ENCODE data around the gene ERVH48-1.
"Not testable (repeated sequence)": the region's sequence is repeated elsewhere in the genome, so short reads cannot be mapped to it uniquely, and the experiment has no call there.

Gene ERVH48-1

DNA sequence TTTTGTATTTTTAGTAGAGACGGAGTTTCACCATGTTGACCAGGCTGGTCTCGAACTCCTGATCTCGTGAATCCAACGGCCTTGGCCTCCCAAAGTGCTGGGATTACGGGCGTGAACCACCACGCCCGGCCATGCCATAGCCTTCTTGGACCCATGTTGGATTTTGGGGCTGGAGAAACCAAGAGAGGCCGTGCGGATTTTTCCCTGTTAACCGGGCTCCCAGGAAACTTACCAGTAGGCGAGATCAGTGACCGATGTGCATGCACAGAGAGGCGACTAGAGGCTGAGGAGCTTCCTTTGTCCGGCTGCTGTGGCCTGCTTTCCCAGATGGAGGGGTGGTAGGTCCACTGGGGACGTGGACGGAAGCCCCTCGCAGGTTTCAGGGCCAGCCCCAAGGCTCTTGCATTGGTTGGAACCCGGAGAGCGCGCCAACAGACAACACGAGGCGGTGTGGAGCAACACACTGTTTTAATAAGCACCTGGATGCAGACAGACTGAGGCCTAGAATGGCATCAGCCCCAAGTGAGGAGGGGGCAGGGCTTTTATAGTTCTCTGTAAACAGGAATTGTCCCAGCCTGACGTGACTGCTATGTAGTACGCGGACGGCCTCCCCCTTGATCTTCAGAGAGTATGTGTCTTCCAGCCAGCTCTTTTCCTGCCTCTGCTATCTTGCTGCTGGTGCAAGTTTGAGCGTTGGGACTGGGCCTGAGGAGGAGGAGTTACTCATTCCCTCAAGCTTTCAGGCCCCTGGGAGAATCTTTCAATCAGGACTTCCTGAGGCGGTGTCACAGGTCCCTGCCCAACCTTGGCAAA, at the start of gene ERVH48-1:
ERVH48-1 (minus strand) TSS at position 517 of the 813 bp plus-strand sequence. CDS start 6,624 bp downstream, outside the sequence.
- DNase-seq: no peak

DNA sequence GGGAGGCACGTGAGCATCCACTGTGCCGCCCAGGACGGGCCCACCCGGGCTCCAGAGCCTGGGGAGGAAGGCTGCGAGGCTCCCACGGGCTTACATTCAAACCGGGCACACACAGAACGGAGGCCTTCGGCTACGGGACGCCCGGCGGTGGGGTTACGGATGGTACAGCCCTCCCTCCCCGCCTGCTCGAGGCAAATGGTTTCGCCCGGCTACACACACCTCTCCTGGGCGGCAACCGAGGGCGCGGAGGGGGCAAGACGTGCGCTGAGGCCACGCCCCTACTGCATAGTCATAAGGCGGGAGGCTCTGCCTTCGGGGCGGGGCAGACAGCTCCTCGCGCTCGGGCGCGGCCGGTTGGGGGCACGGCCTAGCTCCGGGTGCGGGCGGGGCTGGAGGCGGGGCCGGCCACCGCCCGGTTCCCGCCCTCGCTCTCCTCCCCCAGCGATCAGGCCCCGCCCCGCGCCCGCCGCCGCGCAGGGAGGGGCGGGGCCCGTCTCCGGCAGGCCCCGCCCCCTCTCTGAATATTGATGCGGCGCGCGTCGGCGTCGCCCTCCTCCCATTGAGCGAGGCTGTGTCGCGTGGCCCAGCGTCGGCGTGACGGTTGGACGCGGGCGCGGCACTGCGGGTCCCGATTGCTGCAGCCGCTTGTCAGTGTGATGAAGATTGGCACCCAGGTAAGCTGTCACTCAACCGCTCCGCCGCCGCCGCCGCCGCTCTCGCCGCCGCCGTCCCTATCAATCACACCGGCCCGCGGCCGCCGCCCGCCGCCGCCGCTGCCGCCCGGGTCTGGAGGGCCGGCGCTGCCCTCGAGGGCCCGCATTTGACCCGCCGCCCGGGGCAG, 48.8 kb upstream of the ERVH48-1 start, which contains the start of gene PKNOX1:
PKNOX1 (plus strand) TSS at position 572 of the 841 bp plus-strand sequence. CDS start 29,820 bp downstream, outside the sequence.
- peak; percentile 98 for DNase-seq

DNA sequence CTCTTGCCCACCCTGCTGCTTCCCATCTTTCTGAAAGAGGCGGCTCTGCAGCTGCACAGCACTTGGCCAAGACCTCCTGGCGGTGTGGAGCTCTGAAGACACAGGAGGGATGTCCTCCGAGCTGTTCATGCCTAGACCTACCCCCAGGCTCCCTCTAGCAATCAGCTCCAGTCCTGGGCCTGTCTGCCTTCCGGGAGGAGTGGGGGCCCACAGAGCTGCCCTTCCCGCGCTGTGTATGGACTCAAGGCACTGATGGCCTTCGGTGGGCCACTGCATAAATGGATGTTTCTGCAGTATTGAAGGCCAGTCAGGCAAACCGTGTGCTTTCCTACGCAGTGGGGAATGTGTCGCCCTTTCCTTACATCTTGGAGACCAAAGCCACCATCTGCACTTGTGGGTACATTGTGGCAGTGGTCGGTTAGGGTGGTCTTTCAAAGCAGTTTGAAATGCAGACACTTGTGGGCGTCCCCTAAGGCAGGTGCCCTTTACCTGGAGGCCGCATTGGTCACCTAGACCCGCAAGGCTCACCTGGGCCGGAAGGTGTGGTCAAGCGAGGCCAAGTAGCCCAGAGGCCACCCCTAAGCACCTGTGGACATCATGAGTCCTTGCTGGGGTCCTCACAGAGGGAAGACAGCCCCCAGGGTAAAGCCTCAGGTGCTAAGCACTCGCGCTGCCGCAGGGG, 48.0 kb upstream of the ERVH48-1 start:
- DNase-seq: no peak

DNA sequence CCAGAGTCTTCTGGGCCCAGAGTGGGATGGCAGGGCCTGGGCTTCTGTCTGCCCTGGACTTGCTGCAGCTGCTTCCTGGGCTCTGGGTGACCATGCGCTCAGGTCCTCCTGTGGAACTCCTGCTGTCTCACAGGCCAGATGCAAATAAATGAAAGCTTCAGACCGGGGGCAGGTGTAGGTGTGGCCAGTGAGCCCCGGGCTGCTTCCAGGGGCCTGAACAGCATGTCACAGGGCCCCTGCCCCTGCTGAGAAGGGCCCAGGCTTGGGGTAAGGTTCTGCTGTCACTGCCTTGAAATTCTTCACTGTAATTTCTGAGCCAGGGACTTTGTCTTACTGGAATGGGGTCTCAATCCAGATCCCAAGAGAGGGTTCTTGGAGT, 46.5 kb upstream of the ERVH48-1 start:
- DNase-seq: no peak

DNA sequence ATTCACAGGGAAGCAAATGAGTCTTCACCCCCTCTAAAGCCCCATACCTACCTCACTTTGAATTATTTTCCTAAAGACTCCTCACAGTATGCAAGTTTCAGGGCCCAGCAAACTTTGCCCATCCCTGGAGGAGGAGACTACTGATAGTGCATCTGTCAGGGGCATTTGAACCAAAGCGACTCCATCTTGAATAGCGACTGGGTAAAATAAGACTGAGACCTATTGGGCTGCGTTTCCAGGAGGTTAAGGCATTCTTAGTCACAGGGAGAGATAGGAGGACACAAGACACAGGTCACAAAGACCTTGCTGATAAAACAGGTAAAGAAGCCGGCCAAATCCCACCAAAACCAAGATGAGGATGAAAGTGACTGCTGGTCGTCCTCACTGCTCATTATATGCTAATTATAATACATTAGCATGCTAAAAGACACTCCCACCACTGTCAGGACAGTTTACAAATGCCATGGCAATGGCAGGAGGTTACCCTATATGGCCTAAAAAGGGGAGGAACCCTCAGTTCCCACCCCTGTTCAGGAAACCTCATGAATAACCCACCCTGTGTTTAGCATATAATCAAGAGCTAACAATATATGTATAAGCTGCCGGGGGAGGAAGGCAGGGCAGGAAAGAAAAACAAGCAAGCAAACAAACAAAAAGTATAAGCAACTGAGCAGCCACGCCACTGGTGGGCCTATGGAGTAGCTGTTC, 45.7 kb upstream of the ERVH48-1 start:
- DNase-seq: no peak

DNA sequence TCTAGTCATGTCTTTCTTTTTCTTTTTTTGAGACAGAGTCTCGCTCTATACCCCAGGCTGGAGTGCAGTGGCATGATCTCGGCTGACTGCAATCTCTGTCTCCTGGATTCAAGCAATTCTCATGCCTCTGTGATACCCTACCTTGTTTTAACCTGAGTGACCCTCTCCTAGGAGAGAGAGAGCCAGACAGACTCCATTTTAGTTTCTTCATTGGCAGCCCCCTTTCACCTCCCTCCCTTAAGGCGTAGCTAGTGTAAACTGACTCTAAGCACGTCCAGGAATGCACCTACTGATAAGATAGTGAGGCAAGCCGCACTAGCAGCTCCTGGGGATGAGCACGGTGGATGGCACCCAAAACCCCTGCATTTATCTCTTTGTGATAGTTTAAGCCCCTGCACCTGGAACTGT, 43.8 kb upstream of the ERVH48-1 start:
- DNase-seq: no peak

DNA sequence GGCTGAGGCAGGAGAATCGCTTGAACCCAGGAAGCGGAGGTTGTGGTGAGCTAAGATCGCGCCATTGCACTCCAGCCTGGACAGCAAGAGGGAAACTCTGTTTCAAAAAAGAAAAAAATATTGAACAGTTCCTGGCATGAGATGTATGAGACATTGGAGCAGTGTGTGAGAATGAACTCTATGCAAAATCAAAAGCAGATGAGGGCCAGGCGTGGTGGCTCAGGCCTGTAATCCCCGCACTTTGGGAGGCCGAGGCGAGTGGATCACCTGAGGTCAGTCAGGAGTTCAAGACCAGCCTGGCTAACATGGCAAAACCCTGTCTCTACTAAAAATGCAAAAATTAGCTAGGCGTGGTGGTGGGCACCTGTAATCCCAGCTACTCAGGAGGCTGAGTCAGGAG, 42.2 kb upstream of the ERVH48-1 start:
- DNase-seq: not testable (repeated sequence)

DNA sequence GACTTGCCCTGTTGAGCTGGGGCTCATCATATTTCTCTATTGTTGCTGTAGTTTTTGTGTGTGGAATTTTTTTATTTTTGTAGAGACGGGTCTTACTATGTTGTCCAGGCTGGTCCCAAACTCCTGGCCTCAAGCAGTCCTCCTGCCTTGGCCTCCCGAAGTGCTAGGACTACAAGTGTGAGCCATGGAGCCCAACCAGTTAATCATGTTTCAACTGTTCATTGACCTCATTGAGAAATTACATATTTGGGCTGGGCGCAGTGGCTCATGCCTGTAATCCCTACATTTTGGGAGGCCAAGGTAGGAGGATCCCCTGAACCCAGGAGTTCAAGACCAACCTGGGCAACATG, 39.8 kb upstream of the ERVH48-1 start:
- no peak for DNase-seq

DNA sequence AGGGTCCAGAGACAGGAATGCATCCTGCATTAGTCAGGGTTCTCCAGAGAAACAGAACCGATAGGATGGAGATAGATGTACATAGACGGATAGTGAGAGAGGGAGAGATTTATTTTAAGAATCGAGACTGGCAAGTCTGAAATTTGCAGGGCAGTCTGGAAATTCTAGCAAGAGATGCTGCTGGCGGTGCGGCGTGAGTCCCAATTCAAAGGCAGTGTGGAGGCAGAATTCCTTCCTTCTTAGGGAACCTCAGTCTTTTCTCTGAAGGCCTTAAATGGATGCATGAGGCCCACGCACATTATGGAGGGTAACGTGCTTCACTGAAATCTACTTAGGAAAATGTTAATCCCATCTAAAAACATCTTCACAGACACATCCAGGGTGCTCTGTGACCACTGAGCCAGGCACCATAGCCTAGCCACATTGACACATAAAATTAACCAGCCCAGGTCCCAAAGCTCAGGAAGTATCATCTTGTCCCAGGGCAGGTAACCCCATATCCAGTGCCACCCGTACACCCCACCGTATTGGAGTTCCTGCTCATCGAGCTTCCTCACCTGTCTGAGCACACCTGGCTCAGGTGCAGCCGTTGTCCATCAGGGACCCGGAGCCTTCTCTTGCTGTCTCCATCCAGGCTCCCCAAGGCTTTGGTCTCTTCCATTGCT, 39.2 kb upstream of the ERVH48-1 start:
- no peak for DNase-seq

DNA sequence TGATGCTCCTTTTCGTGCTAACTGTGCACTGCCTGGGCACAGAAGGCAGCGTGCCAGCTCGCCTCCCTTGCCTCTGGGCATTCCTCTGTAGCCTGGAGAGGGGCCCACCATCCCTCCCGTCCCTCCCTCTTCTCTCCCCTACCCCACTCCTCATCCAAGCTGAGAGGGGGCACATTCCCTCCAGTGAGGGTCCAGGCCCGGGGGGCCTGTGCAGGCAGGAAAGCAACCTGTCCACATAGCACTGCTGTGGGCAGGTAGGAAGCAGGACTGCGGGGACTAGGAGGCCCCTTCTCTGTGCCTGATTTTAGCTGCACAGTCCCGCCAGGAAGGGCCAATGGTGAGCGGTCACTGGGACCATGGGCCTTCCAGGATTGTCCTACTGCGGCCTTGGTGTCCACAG, 38.7 kb upstream of the ERVH48-1 start:
- DNase-seq: no peak

DNA sequence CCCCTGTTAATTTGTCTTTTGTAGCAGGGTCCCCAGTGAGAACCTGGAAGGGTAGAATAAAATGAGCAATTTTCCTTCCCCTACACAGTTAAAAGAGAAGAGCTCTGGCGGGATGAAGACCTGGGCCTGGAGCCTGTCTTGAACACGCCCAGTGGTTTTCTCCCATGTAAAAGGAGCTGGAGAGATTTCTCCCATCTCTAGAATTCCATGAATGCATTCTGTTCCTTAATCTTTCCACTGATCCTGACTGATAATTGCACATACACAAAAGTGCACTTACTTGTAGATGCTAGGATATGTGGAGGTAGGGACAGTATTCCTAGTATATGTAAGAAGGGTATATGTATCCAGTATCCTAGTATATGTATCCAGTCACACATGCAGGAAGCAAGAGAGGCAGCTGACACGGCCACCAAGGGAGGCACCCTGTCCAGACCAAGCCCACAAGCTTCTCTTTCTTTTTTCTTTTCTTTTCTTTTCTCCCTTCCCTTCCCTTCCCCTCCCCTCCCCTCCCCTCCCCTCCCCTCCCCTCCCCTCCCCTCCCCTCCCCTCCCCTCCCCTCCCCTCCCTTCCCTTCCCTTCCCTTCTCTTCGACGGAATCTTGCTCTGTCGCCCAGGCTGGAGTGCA, 37.1 kb upstream of the ERVH48-1 start:
- no peak for DNase-seq

DNA sequence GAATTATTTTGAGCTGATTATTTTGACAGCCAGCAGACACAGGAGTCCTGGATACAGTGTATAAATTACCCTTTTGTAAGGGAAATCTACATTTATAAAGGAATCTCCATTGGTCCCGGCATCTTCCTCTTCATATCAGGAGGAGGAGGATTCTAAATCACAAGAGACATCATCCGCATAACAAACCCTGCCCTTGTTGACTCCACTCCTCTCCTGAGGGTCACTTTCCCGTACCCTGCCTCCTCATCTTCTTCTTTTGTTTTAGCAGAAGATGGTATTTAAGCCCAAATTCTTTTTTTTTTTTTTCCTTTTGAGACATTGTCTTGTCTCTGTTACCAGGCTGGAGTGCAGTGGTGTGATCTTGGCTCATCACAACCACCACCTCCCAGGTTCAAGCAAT, 34.3 kb upstream of the ERVH48-1 start:
- DNase-seq: no peak

DNA sequence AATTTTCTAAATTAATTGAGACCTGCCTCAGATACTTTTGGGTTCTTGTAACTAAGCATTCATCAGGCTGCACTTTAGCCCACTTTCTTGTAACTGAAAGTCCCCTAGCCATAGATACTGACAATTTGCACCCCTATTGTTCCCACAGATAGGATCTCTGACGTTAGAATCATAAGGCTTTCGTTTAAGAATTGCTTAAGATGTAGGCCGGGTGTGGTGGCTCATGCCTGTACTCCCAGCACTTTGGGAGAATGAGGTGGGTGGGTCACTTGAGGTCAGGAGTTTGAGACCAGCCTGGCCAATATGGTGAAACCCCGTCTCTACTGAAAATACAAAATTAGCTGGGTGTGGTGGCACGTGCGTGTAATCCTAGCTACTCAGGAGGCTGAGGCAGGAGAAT, 32.7 kb upstream of the ERVH48-1 start:
- DNase-seq: not testable (repeated sequence)

DNA sequence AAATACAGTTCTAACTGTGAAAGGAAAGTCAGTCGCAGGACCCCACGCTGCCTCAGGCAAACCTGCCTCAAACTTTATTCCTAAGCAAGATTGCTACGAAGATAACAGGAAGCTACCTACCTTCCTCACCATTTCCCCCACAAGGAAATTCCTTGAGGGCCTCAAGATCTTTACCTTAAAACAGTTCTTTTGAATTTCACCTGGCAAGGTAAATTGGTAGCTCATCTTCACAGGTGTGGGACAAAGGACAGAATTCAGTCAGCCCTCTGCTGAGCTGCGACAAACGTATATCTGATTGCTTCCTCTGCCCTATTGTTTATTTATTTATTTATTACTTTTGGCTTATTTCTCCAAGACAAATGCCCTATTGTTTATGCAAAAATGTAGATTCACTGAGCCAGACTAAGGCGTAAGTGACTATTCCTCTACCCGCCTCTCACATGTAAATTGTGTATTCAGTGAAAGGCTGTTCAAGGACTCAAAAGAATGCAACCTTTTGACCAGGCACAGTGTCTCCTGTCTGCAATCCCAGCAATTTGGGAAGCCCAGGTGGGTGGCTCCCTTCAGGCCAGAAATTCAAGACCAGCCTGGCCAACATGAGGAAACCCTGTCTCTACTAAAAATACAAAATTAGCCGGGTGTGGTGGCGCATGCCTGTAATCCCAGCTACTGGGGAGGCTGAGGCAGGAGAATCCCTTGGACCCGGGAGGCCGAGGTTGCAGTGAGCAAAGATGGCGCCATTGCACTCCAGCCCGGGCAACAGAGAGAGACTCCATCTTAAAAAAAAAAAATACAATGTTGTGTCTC, 31.6 kb upstream of the ERVH48-1 start:
- DNase-seq: no peak

DNA sequence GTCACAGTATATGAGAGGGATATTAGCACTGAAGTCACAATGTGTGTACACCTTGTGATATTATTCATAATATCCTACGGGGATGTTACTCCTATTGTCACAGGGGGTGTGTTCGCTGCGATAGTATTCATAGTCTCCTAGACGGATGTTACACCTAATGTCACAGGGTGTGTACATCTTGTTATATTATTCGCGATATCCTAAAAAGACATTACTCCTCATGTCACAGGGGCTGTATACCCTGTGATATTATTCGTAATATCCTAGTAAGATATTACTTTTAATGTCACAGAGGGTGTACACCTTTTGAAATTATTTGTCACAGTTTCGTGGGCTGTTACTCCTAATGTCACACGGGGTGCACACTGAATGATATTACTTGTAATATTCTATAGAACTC, 25.8 kb upstream of the ERVH48-1 start:
- DNase-seq: not testable (repeated sequence)

DNA sequence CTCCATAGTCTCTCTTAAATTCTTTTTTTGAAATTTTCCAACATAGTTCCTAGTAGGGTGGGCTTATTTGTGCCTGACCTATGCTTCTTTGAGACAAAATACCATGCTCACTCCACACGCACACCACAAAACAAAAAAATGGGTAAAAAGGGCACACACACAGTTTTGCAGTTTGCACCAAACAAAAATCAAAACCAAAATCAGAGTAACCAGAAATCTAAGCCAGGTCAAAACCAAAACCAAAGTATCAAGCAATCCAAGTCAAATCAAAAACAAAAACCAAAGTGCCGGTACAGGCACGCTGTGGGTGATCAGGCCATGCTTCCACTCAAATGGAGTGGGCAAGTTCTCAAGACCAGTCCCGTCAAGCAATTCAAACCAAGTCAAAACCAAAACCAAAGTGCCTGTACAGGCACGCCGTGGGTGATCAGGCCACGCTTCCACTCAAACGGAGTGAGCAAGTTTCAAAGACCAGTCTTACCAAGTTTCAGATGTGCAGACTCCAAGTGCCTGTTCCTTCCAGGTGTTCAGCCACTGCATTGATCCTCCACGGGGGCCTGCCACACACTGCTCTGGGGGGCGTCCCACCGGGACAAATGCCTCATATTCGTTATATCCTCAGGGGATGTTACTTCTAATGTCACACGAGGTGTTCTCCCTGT, 23.8 kb upstream of the ERVH48-1 start:
- not testable (repeated sequence) for DNase-seq

DNA sequence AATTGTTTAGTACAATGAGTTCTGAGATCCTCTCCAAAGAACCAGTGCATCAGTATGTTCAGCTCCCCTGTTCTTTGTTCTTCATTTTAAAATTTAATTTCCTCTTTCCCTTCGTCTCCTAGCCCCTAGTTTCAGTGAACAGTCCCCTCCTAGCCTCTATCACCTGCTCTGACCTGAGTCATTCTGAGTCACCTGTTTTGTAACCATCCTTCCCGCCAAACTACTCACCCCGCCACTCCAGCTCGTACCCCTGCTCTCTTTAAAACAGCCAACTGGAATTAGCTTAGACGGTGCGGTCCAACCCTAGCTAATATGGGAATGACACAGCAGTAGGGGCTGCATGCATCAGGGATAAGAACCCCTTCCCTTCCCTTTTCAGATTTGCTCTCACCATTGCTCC, 16.8 kb upstream of the ERVH48-1 start:
- DNase-seq: no peak

DNA sequence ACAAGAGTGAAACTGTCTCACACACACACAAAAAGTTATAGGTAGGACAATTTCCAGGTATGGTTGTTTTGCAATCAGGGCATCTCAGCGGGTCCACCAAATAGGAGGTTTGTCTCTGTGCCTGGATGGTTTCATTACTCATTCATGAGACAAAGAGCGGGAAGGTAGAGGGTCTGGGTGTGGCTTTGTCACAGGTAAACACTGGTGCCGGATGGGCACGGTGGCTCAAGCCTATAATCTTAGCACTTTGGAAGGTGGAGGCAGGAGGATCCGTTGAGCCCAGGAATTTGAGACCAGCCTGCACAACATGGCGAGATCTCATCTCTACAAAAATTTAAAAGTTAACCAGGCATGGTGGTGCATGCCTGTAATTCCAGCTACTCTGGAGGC, 16.3 kb upstream of the ERVH48-1 start:
- no peak for DNase-seq

DNA sequence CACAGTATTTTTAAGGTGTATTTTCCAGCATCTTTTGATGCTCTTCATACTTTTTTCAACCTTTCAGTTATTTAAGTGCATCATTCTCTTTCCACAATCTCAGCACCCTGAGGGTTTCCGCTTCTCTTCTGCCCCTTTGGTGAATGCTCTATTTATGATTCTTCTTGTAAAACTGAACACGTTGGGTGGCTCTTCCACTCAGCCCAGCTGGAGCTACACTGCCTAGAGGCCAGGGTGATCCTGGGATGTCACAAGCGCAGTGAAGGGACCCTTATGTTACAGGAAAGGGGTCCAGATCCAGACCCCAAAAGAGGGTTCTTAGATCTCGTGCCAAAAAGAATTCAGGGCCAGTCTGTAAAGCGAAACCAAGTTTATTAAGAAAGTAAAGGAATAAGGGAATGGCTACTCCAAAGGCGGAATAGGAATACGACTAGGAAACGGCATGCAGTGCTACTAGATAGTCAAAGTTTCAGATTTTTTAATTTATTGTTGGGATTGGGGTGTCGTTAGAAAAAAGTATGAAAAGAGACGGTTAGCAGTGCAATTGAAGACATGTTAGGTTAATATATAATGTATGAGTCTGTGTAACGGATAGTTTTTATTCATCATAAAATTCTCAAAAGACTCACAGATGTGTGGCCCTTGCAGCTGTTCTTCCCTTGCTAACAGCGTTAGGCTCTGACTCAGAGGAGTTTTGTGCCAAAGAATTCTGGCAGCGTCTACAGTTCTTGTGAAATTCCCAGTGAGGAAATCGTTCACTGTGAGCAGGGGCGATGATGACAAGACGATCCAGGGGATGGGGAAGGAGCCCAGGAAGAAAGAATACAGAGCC, 14.4 kb upstream of the ERVH48-1 start:
- DNase-seq: peak; percentile 3

Data from NCI-H2029 (cell line).